Embryonic facial prominence (tissue), 1 donor: ENCODE data around the gene ZBP1.

Source experiments
- DNase-seq: peaks from one replicate; pipeline ENCODE4 v3.0.0-alpha.2; 2016; ENCODE audit errors: extremely low spot score

Gene ZBP1

GRCh38 chr20:57558614-57559288 lies 61.5 kb downstream of the ZBP1 start:
- no peak for DNase-seq

GRCh38 chr20:57557926-57558613 lies 62.2 kb downstream of the ZBP1 start:
- no peak for DNase-seq

- no peak for DNase-seq
Measured at GRCh38 chr20:57556980-57557274, 63.3 kb downstream of the ZBP1 start.

DNA sequence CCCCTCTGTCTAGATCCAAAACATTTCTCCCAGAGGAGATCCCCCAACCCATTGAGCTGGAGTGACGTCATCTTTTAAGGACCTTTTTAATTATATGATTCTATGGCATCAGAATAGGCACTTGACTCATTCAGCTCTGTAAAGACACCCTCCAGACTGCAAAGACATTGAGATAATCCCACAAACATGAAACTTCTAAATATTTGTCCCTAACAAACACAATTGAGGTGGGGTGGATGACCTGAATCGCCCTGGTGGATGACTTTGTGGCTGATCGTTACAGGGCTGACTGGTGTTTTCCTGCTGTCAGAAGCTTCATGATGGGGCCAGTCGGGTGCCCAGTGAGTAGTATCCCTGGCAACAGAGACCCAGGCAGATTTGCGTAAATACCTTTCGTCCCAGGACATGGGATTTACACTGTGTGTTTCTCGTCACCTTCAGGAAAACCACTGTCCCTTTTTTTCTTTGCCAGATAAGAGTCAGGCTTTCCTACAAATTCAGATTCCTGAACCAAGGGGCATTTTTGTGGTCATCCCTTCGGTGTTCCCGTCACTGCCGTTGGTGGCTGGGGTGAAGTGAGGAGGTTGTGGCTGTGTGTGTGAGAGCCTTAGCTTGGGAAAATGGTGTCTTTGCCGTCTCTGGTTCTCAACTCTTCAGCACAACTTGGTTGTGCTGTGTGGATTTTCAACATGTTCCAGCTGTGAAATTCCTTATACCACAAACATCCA lies 64.6 kb downstream of the ZBP1 start:
- no peak for DNase-seq
